Upper lobe of left lung (tissue), 6 donors: ENCODE measurements around the gene ARMH4. TPM values are rescaled to one million over a fixed set of nuclear protein-coding genes. Genes with fewer than 3 reads are reported as not detected.

Source experiments
- ATAC-seq, 2 donors: fragments of 200-7000 bp; cut with Tn5 transposase; one replicate each; pipeline ENCODE4 v1.9.1; 2022; ENCODE audit warnings: mild to moderate bottlenecking in 2 of 2, moderate library complexity in 2 of 2; ENCODE audit not compliant: low FRiP score in 2 of 2
- DNase-seq, 2 donors: peaks; one replicate each; pipeline ENCODE4 v3.0.0-alpha.2; 2019 to 2020
- H3K27ac ChIP-seq, 4 donors: fragments of 200-600 bp; sonication (generic); one replicate each; pipeline ENCODE4 v1.5.1; 2016 to 2019
- H3K27me3 ChIP-seq, 4 donors: fragments of 200-600 bp; sonication (generic); one replicate each; pipeline ENCODE4 v1.5.1; 2017 to 2019
- H3K36me3 ChIP-seq, 4 donors: fragments of 200-600 bp; sonication (generic); one replicate each; pipeline ENCODE4 v1.5.1; 2016 to 2019
- H3K4me1 ChIP-seq, 4 donors: fragments of 200-600 bp; sonication (generic); one replicate each; pipeline ENCODE4 v1.5.1; 2018 to 2019
- H3K4me3 ChIP-seq, 4 donors: fragments of 200-600 bp; sonication (generic); one replicate each; pipeline ENCODE4 v1.5.1; 2017 to 2019; ENCODE audit warnings: mild to moderate bottlenecking in 2 of 4, moderate library complexity in 1 of 4
- H3K9me3 ChIP-seq, 4 donors: fragments of 200-600 bp; sonication (generic); one replicate each; pipeline ENCODE4 v1.5.1; 2018 to 2019
- CTCF ChIP-seq, 6 experiments: fragments of 450-650 bp in 4 of 6; fragments of 200-600 bp in 2 of 6; sonication (generic) in 2 of 6; IDR thresholded peaks; one replicate each; pipeline ENCODE4 v1.5.1; 2016 to 2019; ENCODE audit warnings: antibody characterized with exemption in 6 of 6
- EP300 ChIP-seq, 4 donors: sonication (generic); formaldehyde crosslinking; IDR thresholded peaks; one replicate each; pipeline ENCODE4 v1.5.1; 2017; ENCODE audit warnings: antibody characterized with exemption in 4 of 4, control low read depth in 2 of 4
- POLR2A ChIP-seq, 4 donors: fragments of 450-650 bp; IDR thresholded peaks; one replicate each; pipeline ENCODE4 v1.5.1; 2016 to 2017; ENCODE audit warnings: antibody characterized with exemption in 4 of 4, mild to moderate bottlenecking in 2 of 4
- POLR2AphosphoS5 ChIP-seq, 2 donors: sonication (generic); formaldehyde crosslinking; IDR thresholded peaks; one replicate each; pipeline ENCODE4 v1.5.1; 2017; ENCODE audit warnings: antibody characterized with exemption in 2 of 2
- WGBS, 2 donors: methylation state at CpG; one replicate each; pipeline ENCODE4 v1.1.5; 2017 to 2018; 5-methylcytosine and 5-hydroxymethylcytosine counted together
- total RNA-seq, 6 donors: library from RNA; depleted of rRNA in 4 of 6; stranded (reverse); fragments of >200 nt in 4 of 6; gene quantifications; one replicate each; pipeline versions ENCODE4 v1.1.0 to v1.2.1, GENCODE V29; 2016 to 2021
- donor health status: DM: no; HTN: no; CAD: no; lungs with moderate emphysema.
- donor health status: DM: no; HTN: yes; CAD: no; lungs with severe emphysema.

Gene ARMH4
- total RNA-seq, 6 donors from 2014 or later, result 1.0 to 6.2 (median 2.3) TPM

GRCh38 chr14:58061581-58061980, 90.4 kb downstream of the ARMH4 start:
- DNase-seq (no peak), ATAC-seq (no peak)
- H3K4me3 ChIP-seq, result no peak overlapping the region
- no peaks in the 10 kb centered on the region for H3K36me3 ChIP-seq
- H3K27ac ChIP-seq, result no peak overlapping the region
- TF ChIP-seq POLR2AphosphoS5 (IDR thresholded peaks at IDR 0.05) (no peak), CTCF (IDR thresholded peaks at IDR 0.05) (no peak)
- no peaks in the 10 kb centered on the region for H3K27me3 ChIP-seq
- no peaks in the 10 kb centered on the region for H3K4me1 ChIP-seq
- WGBS, 2 donors, result 69 to 72% methylated on average over 4 of the region's 4 CpGs
- H3K9me3 ChIP-seq, result no peaks in the 10 kb centered on the region

- Histone ChIP-seq H3K27ac (no peak overlapping the region), H3K27me3 (no peaks in the 10 kb centered on the region), H3K36me3 (no peaks in the 10 kb centered on the region), H3K9me3 (no peaks in the 10 kb centered on the region), H3K4me1 (no peaks in the 10 kb centered on the region), H3K4me3 (no peak overlapping the region)
- TF ChIP-seq CTCF (IDR thresholded peaks at IDR 0.05), result no peak
- no peak for TF ChIP-seq POLR2AphosphoS5 (IDR thresholded peaks at IDR 0.05)
- no peak for TF ChIP-seq EP300 (IDR thresholded peaks at IDR 0.05)
- DNase-seq, result no peak
- WGBS, 2 donors, result 75 to 80% methylated on average over 4 of the region's 4 CpGs
- ATAC-seq, result no peak
Observed at GRCh38 chr14:58060898-58061297, 91.1 kb downstream of the ARMH4 start.

GRCh38 chr14:58060077-58060476, 91.9 kb downstream of the ARMH4 start:
- Histone ChIP-seq H3K4me3 (no peak overlapping the region), H3K9me3 (no peaks in the 10 kb centered on the region), H3K4me1 (no peaks in the 10 kb centered on the region), H3K27me3 (no peaks in the 10 kb centered on the region), H3K27ac (no peak overlapping the region), H3K36me3 (no peaks in the 10 kb centered on the region)
- DNase-seq (no peak), ATAC-seq (no peak)
- no peak for TF ChIP-seq CTCF (IDR thresholded peaks at IDR 0.05)
- TF ChIP-seq POLR2AphosphoS5 (IDR thresholded peaks at IDR 0.05), result no peak
- TF ChIP-seq EP300 (IDR thresholded peaks at IDR 0.05), result no peak
- no peak for TF ChIP-seq POLR2A (IDR thresholded peaks at IDR 0.05)
- WGBS, 2 donors, result 67 to 76% methylated on average over 3 of the region's 3 CpGs

- no peak for DNase-seq
- WGBS, 2 donors, result 83 to 87% methylated on average over 3 of the region's 3 CpGs
- H3K36me3 ChIP-seq, result no peaks in the 10 kb centered on the region
Observed at GRCh38 chr14:58059126-58059525, 92.9 kb downstream of the ARMH4 start.

More at GRCh38 chr14:58059126-58059525, 92.9 kb downstream of the ARMH4 start:
- H3K4me3 ChIP-seq, result no peak overlapping the region
- no peaks in the 10 kb centered on the region for H3K4me1 ChIP-seq
- H3K9me3 ChIP-seq, result no peaks in the 10 kb centered on the region
- no peak overlapping the region for H3K27ac ChIP-seq
- H3K27me3 ChIP-seq, result no peaks in the 10 kb centered on the region
- ATAC-seq, result no peak
- TF ChIP-seq EP300 (IDR thresholded peaks at IDR 0.05), result no peak
- no peak for TF ChIP-seq CTCF (IDR thresholded peaks at IDR 0.05)
- no peak for TF ChIP-seq POLR2A (IDR thresholded peaks at IDR 0.05)
- TF ChIP-seq POLR2AphosphoS5 (IDR thresholded peaks at IDR 0.05), result no peak
